Measurements from ENCODE around the gene PGPEP1.

DNA sequence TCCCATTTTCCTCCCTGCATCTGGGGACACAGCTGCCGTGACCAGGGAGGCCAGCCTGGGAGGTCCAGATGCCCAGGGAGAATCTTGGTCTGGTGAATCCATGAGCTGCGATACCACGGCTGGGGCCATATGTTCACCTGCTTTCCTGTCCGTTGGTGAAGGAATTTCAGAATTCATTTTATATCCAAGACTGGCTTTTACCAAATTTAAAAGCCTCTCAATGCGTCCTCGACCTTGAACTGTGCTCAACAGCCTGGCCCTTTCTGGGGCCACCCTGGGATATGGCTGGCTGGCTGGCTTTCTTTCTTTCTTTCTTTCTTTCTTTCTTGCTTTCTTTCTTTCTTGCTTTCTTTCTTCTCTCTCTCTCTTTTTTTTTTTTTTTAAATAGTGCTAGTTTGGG, 23.4 kb downstream of the PGPEP1 start:
- TF ChIP-seq, protein P1, sequence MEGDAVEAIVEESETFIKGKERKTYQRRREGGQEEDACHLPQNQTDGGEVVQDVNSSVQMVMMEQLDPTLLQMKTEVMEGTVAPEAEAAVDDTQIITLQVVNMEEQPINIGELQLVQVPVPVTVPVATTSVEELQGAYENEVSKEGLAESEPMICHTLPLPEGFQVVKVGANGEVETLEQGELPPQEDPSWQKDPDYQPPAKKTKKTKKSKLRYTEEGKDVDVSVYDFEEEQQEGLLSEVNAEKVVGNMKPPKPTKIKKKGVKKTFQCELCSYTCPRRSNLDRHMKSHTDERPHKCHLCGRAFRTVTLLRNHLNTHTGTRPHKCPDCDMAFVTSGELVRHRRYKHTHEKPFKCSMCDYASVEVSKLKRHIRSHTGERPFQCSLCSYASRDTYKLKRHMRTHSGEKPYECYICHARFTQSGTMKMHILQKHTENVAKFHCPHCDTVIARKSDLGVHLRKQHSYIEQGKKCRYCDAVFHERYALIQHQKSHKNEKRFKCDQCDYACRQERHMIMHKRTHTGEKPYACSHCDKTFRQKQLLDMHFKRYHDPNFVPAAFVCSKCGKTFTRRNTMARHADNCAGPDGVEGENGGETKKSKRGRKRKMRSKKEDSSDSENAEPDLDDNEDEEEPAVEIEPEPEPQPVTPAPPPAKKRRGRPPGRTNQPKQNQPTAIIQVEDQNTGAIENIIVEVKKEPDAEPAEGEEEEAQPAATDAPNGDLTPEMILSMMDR (IDR thresholded peaks at IDR 0.05; ENCODE audit: poor library complexity, severe bottlenecking), result no peak
- TF ChIP-seq EP300 (conservative IDR thresholded peaks at IDR 0.05; ENCODE audit: poor library complexity, severe bottlenecking) (no peak), POLR2AphosphoS5 (IDR thresholded peaks at IDR 0.05) (no peak), EZH2 (IDR thresholded peaks at IDR 0.05; ENCODE audit: borderline replicate concordance, insufficient read depth, low read length, poor library complexity, severe bottlenecking) (no peak)

All from neural cell (in vitro differentiated cells).